ENCODE data around the gene ZBTB22.

- TF ChIP-seq CTCF (IDR thresholded peaks at IDR 0.05) (no peak), POLR2A (IDR thresholded peaks at IDR 0.05) (no peak)
Measured at GRCh38 chr6:33280539-33280938, 37.0 kb downstream of the ZBTB22 start.
